ENCODE data around the gene LARGE1. TPM values are rescaled to one million over a fixed set of nuclear protein-coding genes. Genes with fewer than 3 reads are reported as not detected.
A peak's percentile ranks its signal among the peaks of the same experiment; 100 is the strongest.

The LARGE1 gene
- total and polyA plus RNA-seq, 2 donors (not counting 1 experiment from before 2014, with no cell fraction given), result 14.1 to 19.2 TPM

DNA sequence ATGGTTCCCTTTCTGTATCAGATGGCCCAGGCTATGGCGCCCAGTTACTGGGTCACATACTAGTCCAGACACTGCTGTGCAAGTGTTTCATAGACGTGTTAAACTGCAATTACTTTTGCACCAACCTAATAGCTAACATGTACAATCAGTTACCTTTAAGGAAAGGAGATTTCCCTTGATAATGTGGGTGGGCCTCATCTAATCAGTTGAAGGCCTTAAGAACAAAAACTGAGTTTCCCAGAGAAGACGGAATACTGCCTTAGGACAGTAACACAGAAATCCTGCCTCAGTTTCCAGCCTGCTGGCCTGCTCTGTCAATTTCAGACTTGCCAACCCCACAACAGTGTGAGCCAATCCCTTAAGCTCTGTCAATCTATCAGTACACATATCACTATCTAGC lies 632.2 kb downstream of the LARGE1 start:
- no peak for DNase-seq (ENCODE audit: low read depth in 2 of 2)
- Histone ChIP-seq H2AFZ (ENCODE audit: low read length) (no peak overlapping the region), H3K27ac (ENCODE audit: insufficient read depth, low read length) (no peak overlapping the region), H3K4me2 (ENCODE audit: extremely low read depth, insufficient read depth, low read length) (no peak overlapping the region), H3K4me3 (replicated peaks in 1 of 4; ENCODE audit: control extremely low read depth in 1 of 4, insufficient read depth in 1 of 4, low read depth in 3 of 4, low read length in 4 of 4) (no peak overlapping the region), H3K79me2 (ENCODE audit: control insufficient read depth, insufficient read depth, low read length) (no peaks in the 10 kb centered on the region), H3K27me3 (ENCODE audit: control insufficient read depth, insufficient read depth, low read length) (no peaks in the 10 kb centered on the region), H3K36me3 (ENCODE audit: control insufficient read depth, insufficient read depth, low read length) (no peaks in the 10 kb centered on the region), H3K4me1 (ENCODE audit: control insufficient read depth, extremely low read depth, insufficient read depth, low read length) (no peaks in the 10 kb centered on the region), H3K9ac (ENCODE audit: insufficient read depth, low read length) (no peak overlapping the region), H4K20me1 (ENCODE audit: control insufficient read depth, extremely low read depth, insufficient read depth, low read length) (no peaks in the 10 kb centered on the region), H3K9me3 (ENCODE audit: control insufficient read depth, insufficient read depth, low read depth, low read length) (no peaks in the 10 kb centered on the region)
- TF ChIP-seq, protein P1, sequence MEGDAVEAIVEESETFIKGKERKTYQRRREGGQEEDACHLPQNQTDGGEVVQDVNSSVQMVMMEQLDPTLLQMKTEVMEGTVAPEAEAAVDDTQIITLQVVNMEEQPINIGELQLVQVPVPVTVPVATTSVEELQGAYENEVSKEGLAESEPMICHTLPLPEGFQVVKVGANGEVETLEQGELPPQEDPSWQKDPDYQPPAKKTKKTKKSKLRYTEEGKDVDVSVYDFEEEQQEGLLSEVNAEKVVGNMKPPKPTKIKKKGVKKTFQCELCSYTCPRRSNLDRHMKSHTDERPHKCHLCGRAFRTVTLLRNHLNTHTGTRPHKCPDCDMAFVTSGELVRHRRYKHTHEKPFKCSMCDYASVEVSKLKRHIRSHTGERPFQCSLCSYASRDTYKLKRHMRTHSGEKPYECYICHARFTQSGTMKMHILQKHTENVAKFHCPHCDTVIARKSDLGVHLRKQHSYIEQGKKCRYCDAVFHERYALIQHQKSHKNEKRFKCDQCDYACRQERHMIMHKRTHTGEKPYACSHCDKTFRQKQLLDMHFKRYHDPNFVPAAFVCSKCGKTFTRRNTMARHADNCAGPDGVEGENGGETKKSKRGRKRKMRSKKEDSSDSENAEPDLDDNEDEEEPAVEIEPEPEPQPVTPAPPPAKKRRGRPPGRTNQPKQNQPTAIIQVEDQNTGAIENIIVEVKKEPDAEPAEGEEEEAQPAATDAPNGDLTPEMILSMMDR (conservative IDR thresholded peaks at IDR 0.05 in 1 of 2, IDR thresholded peaks at IDR 0.05 in 1 of 2; ENCODE audit: low read depth in 1 of 2, low read length in 2 of 2), result no peak
- no peak for TF ChIP-seq EZH2 (IDR thresholded peaks at IDR 0.05; ENCODE audit: low read length, missing control alignments)

DNA sequence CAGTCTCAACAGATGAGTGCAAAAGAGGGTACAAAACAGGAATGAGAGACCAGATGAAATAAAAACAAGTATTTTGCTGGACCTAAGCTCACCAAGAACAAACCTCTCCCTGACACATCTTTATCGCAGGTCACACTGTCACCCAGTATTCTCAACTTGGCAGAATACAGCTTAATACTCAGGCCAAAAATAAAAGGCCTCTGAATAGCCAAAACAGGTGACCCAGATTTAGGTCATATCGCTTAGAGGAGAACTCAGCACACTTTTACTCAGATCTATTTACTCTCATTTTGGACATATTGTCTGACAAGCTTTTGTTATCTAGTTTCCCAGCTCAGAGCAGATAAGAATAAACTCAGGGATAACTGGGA lies 645.2 kb downstream of the LARGE1 start:
- Histone ChIP-seq H3K79me2 (ENCODE audit: control insufficient read depth, insufficient read depth, low read length) (no peaks in the 10 kb centered on the region), H3K4me1 (ENCODE audit: control insufficient read depth, extremely low read depth, insufficient read depth, low read length) (no peaks in the 10 kb centered on the region), H3K27me3 (ENCODE audit: control insufficient read depth, insufficient read depth, low read length) (no peaks in the 10 kb centered on the region), H3K4me2 (ENCODE audit: extremely low read depth, insufficient read depth, low read length) (no peak overlapping the region), H3K9ac (ENCODE audit: insufficient read depth, low read length) (no peak overlapping the region), H3K4me3 (replicated peaks in 1 of 4; ENCODE audit: control extremely low read depth in 1 of 4, insufficient read depth in 1 of 4, low read depth in 3 of 4, low read length in 4 of 4) (no peak overlapping the region), H3K9me3 (ENCODE audit: control insufficient read depth, insufficient read depth, low read depth, low read length) (no peaks in the 10 kb centered on the region), H3K36me3 (ENCODE audit: control insufficient read depth, insufficient read depth, low read length) (no peaks in the 10 kb centered on the region), H4K20me1 (ENCODE audit: control insufficient read depth, extremely low read depth, insufficient read depth, low read length) (no peaks in the 10 kb centered on the region), H3K27ac (ENCODE audit: insufficient read depth, low read length) (no peak overlapping the region), H2AFZ (ENCODE audit: low read length) (no peak overlapping the region)
- no peak for TF ChIP-seq EZH2 (IDR thresholded peaks at IDR 0.05; ENCODE audit: low read length, missing control alignments)
- TF ChIP-seq, protein P1 (conservative IDR thresholded peaks at IDR 0.05 in 1 of 2, IDR thresholded peaks at IDR 0.05 in 1 of 2; ENCODE audit: low read depth in 1 of 2, low read length in 2 of 2), result no peak
- DNase-seq (ENCODE audit: low read depth in 2 of 2), result no peak

DNA sequence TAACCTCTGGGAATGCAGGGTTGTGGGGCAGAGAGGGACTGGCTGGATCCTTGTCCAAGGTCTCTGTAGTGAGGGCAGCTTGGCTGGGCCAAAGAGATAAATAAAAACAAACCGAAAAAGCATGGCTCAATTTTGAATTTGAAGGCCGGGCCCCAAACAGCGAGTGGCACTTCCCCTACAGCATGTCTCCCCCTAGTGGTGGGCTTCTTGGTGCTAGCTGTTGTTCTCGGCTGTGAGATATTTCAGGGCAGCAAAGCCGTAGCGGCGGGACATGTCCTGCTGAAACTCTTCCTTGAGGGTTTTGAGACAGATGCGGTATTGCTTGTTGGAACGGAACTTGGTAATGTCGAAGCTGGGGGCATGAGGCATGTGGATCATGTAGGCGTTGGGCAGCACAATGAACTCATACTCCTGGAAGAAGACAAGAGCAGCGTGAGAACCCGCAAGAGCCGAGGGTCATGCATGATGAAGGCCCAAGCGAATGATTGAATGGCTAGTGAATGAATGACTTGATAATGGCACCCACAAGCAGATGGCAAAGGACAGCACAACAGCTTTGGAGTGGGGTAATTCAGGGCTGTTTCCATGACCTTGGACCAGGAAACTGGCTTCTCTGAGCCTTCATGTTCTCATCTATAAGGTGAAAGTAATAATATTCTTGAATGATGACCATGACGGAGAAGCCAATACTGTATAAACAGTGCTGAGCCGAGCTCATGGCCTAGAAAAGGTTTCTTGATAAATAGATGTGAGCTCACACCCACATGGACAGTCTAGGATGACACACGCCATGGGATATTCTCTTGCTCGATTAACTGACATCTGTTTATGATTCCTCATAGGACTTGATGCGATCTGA lies 645.8 kb downstream of the LARGE1 start:
- Histone ChIP-seq H3K9ac (ENCODE audit: insufficient read depth, low read length) (no peak overlapping the region), H3K36me3 (ENCODE audit: control insufficient read depth, insufficient read depth, low read length) (no peaks in the 10 kb centered on the region), H3K4me2 (ENCODE audit: extremely low read depth, insufficient read depth, low read length) (no peak overlapping the region), H4K20me1 (ENCODE audit: control insufficient read depth, extremely low read depth, insufficient read depth, low read length) (no peaks in the 10 kb centered on the region), H2AFZ (ENCODE audit: low read length) (no peak overlapping the region), H3K9me3 (ENCODE audit: control insufficient read depth, insufficient read depth, low read depth, low read length) (no peaks in the 10 kb centered on the region), H3K27ac (ENCODE audit: insufficient read depth, low read length) (no peak overlapping the region), H3K79me2 (ENCODE audit: control insufficient read depth, insufficient read depth, low read length) (no peaks in the 10 kb centered on the region), H3K27me3 (ENCODE audit: control insufficient read depth, insufficient read depth, low read length) (no peaks in the 10 kb centered on the region), H3K4me1 (ENCODE audit: control insufficient read depth, extremely low read depth, insufficient read depth, low read length) (no peaks in the 10 kb centered on the region), H3K4me3 (replicated peaks in 1 of 4; ENCODE audit: control extremely low read depth in 1 of 4, insufficient read depth in 1 of 4, low read depth in 3 of 4, low read length in 4 of 4) (no peak overlapping the region)
- TF ChIP-seq EZH2 (IDR thresholded peaks at IDR 0.05; ENCODE audit: low read length, missing control alignments), result no peak
- TF ChIP-seq, protein P1 (conservative IDR thresholded peaks at IDR 0.05 in 1 of 2, IDR thresholded peaks at IDR 0.05 in 1 of 2; ENCODE audit: low read depth in 1 of 2, low read length in 2 of 2), result peak; percentile 21 to 36
- DNase-seq (ENCODE audit: low read depth in 2 of 2), result no peak

All from fibroblast of lung (primary cell).